Spleen (tissue), 11 donors: ENCODE results near the gene CWC15. TPM values are rescaled to one million over a fixed set of nuclear protein-coding genes. Genes with fewer than 3 reads are reported as not detected.

Experiments used
- DNase-seq: peaks from one replicate; pipeline ENCODE4 v3.0.0-alpha.2; 2020
- H3K27ac ChIP-seq, 8 donors: fragments of 200-600 bp; sonication (generic) in 7 of 8; 1 replicate in 4 of 8; 2 replicates in 4 of 8; pipeline versions ENCODE4 v1.5.0 to v1.8.0; 2016 to 2021; ENCODE audit warnings: inconsistent platforms in 4 of 8, mild to moderate bottlenecking in 4 of 8, moderate library complexity in 1 of 8
- H3K27me3 ChIP-seq, 7 donors: fragments of 200-600 bp; sonication (generic) in 6 of 7; replicated peaks in 1 of 7; 1 replicate in 4 of 7; 2 replicates in 3 of 7; pipeline versions ENCODE4 v1.5.0 to v1.8.0; 2016 to 2021; ENCODE audit warnings: inconsistent platforms in 3 of 7, mild to moderate bottlenecking in 1 of 7
- H3K36me3 ChIP-seq, 6 donors: fragments of 200-600 bp; sonication (generic) in 5 of 6; 1 replicate in 4 of 6; 2 replicates in 2 of 6; pipeline versions ENCODE4 v1.5.0 to v1.8.0; 2016 to 2021; ENCODE audit warnings: inconsistent platforms in 2 of 6
- H3K4me1 ChIP-seq, 6 donors: fragments of 200-600 bp; sonication (generic) in 5 of 6; 1 replicate in 3 of 6; 2 replicates in 3 of 6; pipeline versions ENCODE4 v1.5.0 to v1.8.0; 2016 to 2021; ENCODE audit warnings: inconsistent platforms in 3 of 6
- H3K4me3 ChIP-seq, 8 donors: fragments of 200-600 bp; sonication (generic) in 7 of 8; 1 replicate in 4 of 8; 2 replicates in 4 of 8; pipeline versions ENCODE4 v1.5.0 to v1.8.0; 2016 to 2021; ENCODE audit warnings: inconsistent platforms in 4 of 8, mild to moderate bottlenecking in 4 of 8, moderate library complexity in 2 of 8
- H3K9me3 ChIP-seq, 8 donors: fragments of 200-600 bp; sonication (generic) in 7 of 8; 1 replicate in 4 of 8; 2 replicates in 4 of 8; pipeline versions ENCODE4 v1.5.0 to v1.8.0; 2016 to 2021; ENCODE audit warnings: inconsistent platforms in 4 of 8
- CTCF ChIP-seq, 11 experiments: fragments of 200-600 bp in 7 of 11; fragments of 450-650 bp in 4 of 11; sonication (generic) in 4 of 11; IDR thresholded peaks in 8 of 11; conservative IDR thresholded peaks in 3 of 11; 1 replicate in 7 of 11; 2 replicates in 4 of 11; pipeline versions ENCODE4 v1.4.0 to v1.8.0; 2016 to 2021; ENCODE audit warnings: antibody characterized with exemption in 11 of 11, inconsistent platforms in 4 of 11, mild to moderate bottlenecking in 1 of 11
- POLR2A ChIP-seq, 3 donors: fragments of 450-650 bp; IDR thresholded peaks; one replicate each; pipeline ENCODE4 v1.5.1; 2017; ENCODE audit warnings: antibody characterized with exemption in 3 of 3, mild to moderate bottlenecking in 1 of 3
- POLR2AphosphoS5 ChIP-seq, 3 donors: sonication (generic); formaldehyde crosslinking; IDR thresholded peaks; one replicate each; pipeline ENCODE4 v1.5.1; 2017; ENCODE audit warnings: antibody characterized with exemption in 3 of 3
- WGBS, 5 donors: extraction: QIAGEN DNeasy Blood & Tissue Kit in 3 of 5; methylation state at CpG; one replicate each; pipeline versions ENCODE4 v1.1.5 to v1.1.7; 2013 to 2018; 5-methylcytosine and 5-hydroxymethylcytosine counted together
- intact Hi-C: fragments of 100-400 bp; cut with DNase I; formaldehyde crosslinking; loops from one replicate; pipeline ENCODE4 v1.15.0; 2023; ENCODE audit warnings: low total_unique reads
- polyA plus RNA-seq, 3 donors: library from polyadenylated mRNA; stranded (reverse); fragments of 200-250 nt; gene quantifications; one replicate each; pipeline ENCODE4 v1.2.1, GENCODE V29; 2013
- total RNA-seq, 7 donors: library from RNA; depleted of rRNA in 3 of 7; stranded (reverse); fragments of >200 nt in 3 of 7; fragmentation: NEBNext Ultra II Directional in 4 of 7; extraction: Animal tissue kit (Norgen Biotek cat#: 25700) in 4 of 7; gene quantifications; one replicate each; pipeline versions ENCODE4 v1.1.0 to v1.2.1, GENCODE V29; 2016 to 2021
- donor health status: healthy with polysubstance abuse.
- donor health status: DM: no; HTN: no; CAD: no; lungs with moderate emphysema.
- donor health status: DM: no; HTN: no; CAD: no.
- donor health status: Bipolar disorder and iron deficiency.
- donor health status: healthy.
- donor health status: DM: no; HTN: no; CAD: no.
- donor health status: DM: yes; HTN: yes; CAD: no.

CWC15 gene
- total and polyA plus RNA-seq, 10 donors, result 40.6 to 95.0 (median 59.3) TPM

GRCh38 chr11:94946812-94947211 is 26.5 kb downstream of the CWC15 start:
- Histone ChIP-seq H3K9me3 (peaks cover 0 to 8% (median 0%) of the 10 kb centered on the region in 8 donors), H3K4me1 (no peaks in the 10 kb centered on the region), H3K36me3 (no peaks in the 10 kb centered on the region), H3K4me3 (no peak overlapping the region), H3K27ac (no peak overlapping the region), H3K27me3 (peaks cover 0 to 5% (median 0%) of the 10 kb centered on the region in 7 donors)
- intact Hi-C loops, result no loop called here
- TF ChIP-seq POLR2A (IDR thresholded peaks at IDR 0.05) (no peak), POLR2AphosphoS5 (IDR thresholded peaks at IDR 0.05) (no peak), CTCF (IDR thresholded peaks at IDR 0.05 in 8 of 11, conservative IDR thresholded peaks at IDR 0.05 in 3 of 11) (no peak)
- 77 to 88% (median 84%) methylated on average over 4 of the region's 4 CpGs for WGBS, 5 donors
- no peak for DNase-seq

- DNase-seq, result no peak
- Histone ChIP-seq H3K4me3 (no peak overlapping the region), H3K27ac (no peak overlapping the region), H3K4me1 (no peaks in the 10 kb centered on the region), H3K9me3 (no peaks in the 10 kb centered on the region), H3K36me3 (no peaks in the 10 kb centered on the region), H3K27me3 (peaks cover 0 to 5% (median 0%) of the 10 kb centered on the region in 7 donors)
- intact Hi-C loops, result no loop called here
- TF ChIP-seq POLR2A (IDR thresholded peaks at IDR 0.05) (no peak), POLR2AphosphoS5 (IDR thresholded peaks at IDR 0.05) (no peak), CTCF (IDR thresholded peaks at IDR 0.05 in 8 of 11, conservative IDR thresholded peaks at IDR 0.05 in 3 of 11) (no peak)
- WGBS, 5 donors, result 79 to 87% (median 85%) methylated on average over 4 of the region's 4 CpGs
These were observed 32.2 kb downstream of the CWC15 start for GRCh38 chr11:94941131-94941530.

- intact Hi-C loops, result no loop called here
- no peak overlapping the region for H3K4me3 ChIP-seq
- DNase-seq, result no peak
- no peak for TF ChIP-seq POLR2A (IDR thresholded peaks at IDR 0.05)
- no peak for TF ChIP-seq CTCF (IDR thresholded peaks at IDR 0.05 in 8 of 11, conservative IDR thresholded peaks at IDR 0.05 in 3 of 11)
- no peak for TF ChIP-seq POLR2AphosphoS5 (IDR thresholded peaks at IDR 0.05)
- 89 to 97% (median 89%) methylated on average over 2 of the region's 2 CpGs for WGBS, 5 donors
- peak overlapping the region in 4 of 8 donors; percentile 6 to 67 (median 30) for H3K27ac ChIP-seq
- peaks cover 0 to 5% (median 0%) of the 10 kb centered on the region in 7 donors for H3K27me3 ChIP-seq
- no peaks in the 10 kb centered on the region for H3K9me3 ChIP-seq
- H3K36me3 ChIP-seq, result no peaks in the 10 kb centered on the region
- H3K4me1 ChIP-seq, result peaks cover 6 to 12% (median 9%) of the 10 kb centered on the region in 6 donors
These were observed 34.0 kb downstream of the CWC15 start for GRCh38 chr11:94939346-94939745.

- intact Hi-C loops, result no loop called here
- Histone ChIP-seq H3K4me3 (no peak overlapping the region), H3K27ac (peak overlapping the region in 7 of 8 donors; percentile 21 to 67 (median 41)), H3K27me3 (peaks cover 0 to 4% (median 0%) of the 10 kb centered on the region in 7 donors), H3K9me3 (no peaks in the 10 kb centered on the region), H3K36me3 (no peaks in the 10 kb centered on the region), H3K4me1 (peaks cover 6 to 22% (median 16%) of the 10 kb centered on the region in 6 donors)
- peak in 1 of 3 donors; percentile 44 for TF ChIP-seq POLR2AphosphoS5 (IDR thresholded peaks at IDR 0.05)
- no peak for TF ChIP-seq CTCF (IDR thresholded peaks at IDR 0.05 in 8 of 11, conservative IDR thresholded peaks at IDR 0.05 in 3 of 11)
- no peak for DNase-seq
- WGBS, 5 donors, result 48 to 76% (median 64%) methylated on average over 9 of the region's 9 CpGs
These were observed 35.0 kb downstream of the CWC15 start for GRCh38 chr11:94938095-94939055.
